Caki2 (cell line): ENCODE results near the gene LPCAT1. TPM values are rescaled to one million over a fixed set of nuclear protein-coding genes. Genes with fewer than 3 reads are reported as not detected.

Experiments
- DNase-seq: peaks from one replicate; pipeline ENCODE4 v3.0.0-alpha.2; 2015; ENCODE audit warnings: low read depth
- in situ Hi-C: cut with HindIII; loops from 2 replicates; pipeline ENCODE4 v1.10.0; 2016; ENCODE audit warnings: low sequenced_read_pairs, low pct_unique_long_range_greater_than_20kb, mixed read lengths
- total RNA-seq: library from RNA; depleted of rRNA; stranded (reverse); fragments of >200 nt; shearing (Covaris generic); gene quantifications from 2 replicates; pipeline ENCODE4 v1.2.3, GENCODE V29; 2014; ENCODE audit warnings: low replicate concordance

The LPCAT1 gene
- total RNA-seq, 1 experiment from 2014 or later, result 68.0 TPM

DNA sequence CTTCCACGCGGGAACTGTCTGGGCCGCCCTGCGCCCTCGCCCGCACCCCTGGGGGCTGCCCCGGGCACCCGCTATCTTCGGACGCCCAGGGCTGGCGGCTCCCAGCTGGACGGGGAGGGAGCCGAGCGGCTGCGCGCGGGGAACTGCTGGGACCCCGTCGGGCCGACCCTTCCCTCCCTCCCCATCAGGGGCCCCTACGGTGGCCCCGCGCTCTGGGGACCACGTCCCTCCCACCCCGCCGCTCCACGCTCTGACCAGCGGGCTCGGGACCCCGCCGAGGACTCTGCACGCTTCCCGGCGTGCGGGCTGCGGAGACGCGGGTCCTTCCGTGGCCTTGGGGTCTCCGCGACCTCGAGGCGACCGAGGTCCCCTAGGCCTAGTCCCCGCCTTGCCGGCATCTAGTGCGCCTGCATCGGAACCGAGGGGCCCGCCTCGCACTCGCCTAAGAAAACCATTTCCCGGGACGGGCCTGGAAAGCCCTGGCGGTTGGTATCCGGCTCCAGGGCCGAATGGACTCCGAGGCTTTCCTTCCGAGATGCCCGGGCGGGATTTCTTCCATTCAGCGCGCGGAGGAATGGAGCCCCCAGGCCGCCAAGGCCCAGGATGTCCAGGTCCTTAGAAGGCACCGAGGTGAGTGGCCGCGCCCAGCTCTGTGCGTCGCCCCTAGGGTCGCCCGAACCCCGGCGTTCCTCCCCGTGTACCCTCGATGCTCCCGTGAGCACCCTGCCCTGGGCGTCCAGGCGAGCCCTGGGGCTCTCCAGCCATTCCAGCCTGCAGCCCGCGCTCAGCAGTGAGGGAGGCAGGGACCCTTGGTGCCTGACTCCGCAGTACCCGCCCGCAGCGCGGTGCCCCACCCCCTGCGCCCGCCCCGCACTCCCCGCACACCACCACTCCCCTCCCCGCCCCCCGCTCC is 77.8 kb downstream of the LPCAT1 start:
- no peak for DNase-seq
- in situ Hi-C loops, result no loop called here

DNA sequence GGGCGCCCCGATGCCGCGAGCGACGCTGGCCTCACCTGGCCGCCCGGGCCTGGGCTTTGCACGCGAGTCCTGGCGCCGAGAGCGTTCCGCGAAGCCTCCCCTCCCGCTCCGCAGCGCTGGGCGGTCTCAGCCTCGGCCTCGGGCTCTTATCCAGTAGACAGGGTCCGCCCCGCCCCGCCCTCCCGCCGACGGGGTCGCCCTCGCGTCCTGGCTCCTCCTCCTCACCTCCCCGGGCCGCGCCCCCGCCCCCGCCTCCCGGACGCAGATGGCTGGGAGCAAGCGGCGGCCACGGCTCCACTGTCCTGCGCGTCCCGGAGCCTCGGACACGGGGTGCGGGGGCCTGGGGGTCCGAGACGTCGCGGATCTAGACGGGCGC is 78.5 kb downstream of the LPCAT1 start, which contains the start of gene SLC6A3:
SLC6A3 (minus strand) TSS at position 128 of the 376 bp plus-strand sequence. CDS start 2,243 bp downstream, outside the sequence.
- in situ Hi-C loops, result no loop called here
- no peak for DNase-seq

GRCh38 chr5:1444361-1445189 is 79.2 kb downstream of the LPCAT1 start:
- no peak for DNase-seq
- in situ Hi-C loops, result no loop called here

- no peak for DNase-seq
- in situ Hi-C loops, result no loop called here
These were observed 79.8 kb downstream of the LPCAT1 start for GRCh38 chr5:1443991-1444360.

DNA sequence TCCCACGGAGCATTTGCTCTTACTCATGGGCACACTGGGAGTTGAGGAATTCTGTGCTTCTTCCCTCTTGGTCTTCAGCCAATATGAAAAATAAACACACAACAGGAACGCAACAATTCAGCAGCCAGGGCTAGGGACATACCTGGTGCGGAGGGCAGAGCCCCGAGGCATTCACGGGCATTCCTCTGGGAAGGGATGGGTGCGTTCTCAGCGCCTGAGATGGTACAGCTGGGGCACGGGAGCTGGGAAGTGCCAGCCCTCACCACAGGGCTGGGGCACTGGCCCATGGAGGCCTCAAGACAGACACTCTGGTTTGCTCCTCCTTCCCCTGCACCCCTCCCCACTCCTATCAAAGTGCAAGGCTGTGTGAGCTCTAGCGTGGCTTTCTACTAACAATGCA is 80.6 kb downstream of the LPCAT1 start:
- no peak for DNase-seq
- in situ Hi-C loops, result no loop called here

DNA sequence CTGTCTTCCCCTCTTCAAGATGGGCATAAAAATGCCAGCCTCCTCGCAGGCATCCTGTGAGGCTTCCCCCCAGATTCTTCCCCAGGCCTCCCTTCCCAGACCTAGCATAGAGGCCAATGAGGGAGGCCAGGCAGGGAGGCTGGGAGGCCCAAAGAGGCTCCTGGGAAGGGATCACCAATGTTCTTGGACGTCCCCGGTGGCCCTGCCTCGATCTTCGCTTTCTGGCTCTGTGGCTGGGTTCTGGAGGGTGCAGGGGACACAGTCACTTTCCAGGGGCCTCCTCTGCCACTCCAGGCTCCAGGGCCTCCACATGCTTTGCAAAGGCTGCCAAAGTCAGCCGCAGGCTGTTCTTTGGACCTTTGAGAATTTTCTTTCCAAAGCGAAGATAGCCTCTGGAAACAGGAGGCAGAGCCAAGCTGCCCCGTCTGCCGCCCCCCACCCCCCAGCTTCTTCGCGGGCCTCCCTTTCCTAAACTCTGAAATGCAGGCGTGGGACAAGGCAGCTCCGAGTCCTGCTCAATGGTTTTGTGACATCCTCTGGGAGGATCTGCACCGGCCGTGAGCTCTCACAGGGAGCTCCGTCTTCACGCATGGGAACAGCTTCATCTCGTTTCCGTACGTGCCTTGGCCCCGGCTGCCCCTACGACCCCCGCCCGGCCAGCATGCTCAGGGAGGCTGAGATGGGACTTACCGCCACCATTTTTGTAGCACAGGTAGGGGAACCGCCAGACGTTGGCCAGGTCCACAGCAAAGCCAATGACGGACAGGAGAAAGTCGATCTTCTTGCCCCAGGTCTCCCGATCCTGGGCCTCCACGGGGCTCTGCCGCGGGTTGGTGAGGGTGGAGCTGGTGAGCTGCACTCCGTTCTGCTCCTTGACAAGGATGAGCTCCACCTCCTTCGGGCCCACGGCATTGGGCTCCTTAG is 81.3 kb downstream of the LPCAT1 start:
- in situ Hi-C loops, result no loop called here
- DNase-seq, result no peak

GRCh38 chr5:1441166-1441865 is 82.4 kb downstream of the LPCAT1 start:
- in situ Hi-C loops, result no loop called here
- no peak for DNase-seq

DNA sequence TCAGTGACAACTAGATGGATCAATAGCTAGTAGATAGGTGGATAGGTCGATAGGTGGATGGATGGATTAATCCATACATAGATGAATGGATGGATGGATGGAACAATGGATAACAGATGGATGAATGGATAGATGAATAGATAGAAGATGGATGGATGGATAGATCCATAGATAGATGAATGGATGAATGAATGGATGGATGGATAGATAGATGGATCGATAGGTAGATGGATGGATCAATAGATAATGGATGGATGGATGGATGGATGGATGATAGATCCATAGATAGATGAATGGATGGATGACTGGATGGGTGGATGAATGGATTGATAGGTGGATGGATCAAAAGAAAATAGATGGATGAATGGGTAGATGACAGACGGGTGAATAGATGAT is 83.7 kb downstream of the LPCAT1 start:
- DNase-seq, result no peak
- in situ Hi-C loops, result no loop called here

DNA sequence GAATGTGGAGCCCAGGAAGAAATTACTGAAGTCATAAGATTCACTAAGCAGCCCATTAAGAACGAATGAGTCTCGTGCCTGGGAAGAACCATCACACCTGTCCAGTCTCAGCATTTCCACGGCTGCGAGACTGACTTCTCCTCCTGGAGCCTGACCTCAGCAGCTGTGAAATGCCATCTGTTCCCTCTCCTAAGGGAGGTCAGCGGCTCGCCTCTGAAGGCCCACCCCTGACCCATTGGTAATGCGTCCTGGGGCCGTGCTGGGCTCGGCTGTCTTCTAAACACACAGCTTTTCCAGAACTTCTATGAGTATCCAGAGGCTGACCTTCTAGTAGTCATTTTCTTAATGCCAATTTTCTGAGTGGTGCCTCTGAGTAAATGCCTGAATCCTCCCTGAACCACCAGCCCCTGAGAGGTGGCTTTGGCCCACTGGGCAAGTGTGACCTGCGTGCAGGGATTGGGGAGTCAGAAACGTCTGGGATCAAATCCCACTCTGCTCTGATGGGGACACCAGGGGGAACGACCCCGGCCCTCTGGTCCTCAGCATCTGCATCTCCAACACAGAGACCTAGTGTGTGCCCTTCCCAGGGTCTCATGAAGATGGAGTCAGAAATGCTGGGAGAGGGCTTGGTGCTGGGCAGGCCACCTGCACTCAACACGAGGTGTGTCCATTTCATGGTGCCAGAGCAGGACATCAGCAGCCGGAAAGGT is 84.2 kb downstream of the LPCAT1 start:
- in situ Hi-C loops, result no loop called here
- DNase-seq, result no peak

GRCh38 chr5:1438871-1439270 is 84.9 kb downstream of the LPCAT1 start:
- in situ Hi-C loops, result no loop called here
- no peak for DNase-seq

DNA sequence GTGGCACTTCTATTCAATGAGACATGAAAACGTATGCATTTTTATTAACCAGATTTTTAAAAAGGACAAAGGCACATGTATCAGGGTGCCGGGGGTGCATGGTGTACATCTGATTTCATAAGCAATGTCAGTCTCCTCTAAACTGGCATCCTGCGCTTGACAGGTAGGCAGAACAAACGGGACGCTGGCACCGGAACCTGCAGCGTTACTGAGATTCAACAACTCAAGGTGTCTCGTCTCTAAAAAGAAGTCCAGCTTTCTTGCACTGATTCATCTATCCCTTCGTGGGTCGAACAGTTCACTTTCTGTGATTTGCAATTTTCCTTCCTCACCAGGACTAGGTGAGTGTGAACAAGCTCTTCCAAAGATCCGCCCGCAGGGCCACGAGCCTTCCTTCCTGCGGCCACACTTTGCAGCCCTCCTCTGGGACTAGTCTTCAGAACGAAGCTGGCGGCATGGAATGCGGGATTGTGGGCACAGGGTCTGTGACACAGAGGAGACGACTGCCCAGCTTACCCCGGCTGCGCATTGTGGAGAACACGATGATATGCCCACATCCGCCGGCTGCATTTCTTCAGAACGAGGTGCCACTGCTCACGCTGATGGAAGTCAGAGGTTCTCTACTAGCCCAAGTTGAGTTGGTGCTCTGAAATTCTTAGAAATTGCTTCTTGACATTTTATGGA is 85.7 kb downstream of the LPCAT1 start:
- in situ Hi-C loops, result no loop called here
- DNase-seq, result no peak

DNA sequence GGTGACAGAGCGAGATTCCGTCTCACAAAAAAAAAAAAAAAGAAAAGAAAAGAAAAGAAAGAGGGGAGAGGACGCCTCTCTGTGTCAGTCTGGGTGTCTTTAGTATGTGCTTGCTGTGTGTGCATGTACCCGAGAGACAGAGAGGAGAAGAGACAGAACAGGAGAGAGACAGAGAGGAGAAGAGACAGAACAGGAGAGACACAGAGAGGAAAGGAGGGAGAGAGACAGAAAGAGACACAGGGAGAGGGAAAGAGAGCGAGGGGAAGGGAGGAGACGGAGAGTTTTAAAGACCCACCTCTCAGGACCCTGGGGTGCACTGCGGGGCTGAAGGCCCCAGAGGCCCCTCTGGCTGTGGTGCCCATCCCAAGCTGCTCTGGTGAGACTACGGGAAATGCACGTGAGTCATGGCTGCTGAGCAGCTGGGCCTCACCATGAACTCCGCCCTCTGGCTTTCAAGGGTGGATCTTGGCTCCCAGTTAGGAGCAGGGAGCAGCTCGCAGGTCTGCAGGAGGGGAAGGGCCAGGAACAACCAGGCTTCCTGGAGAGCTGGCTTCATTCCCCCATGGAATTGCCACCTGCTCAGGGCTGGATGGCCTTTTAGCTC is 86.4 kb downstream of the LPCAT1 start:
- peak; percentile 19 for DNase-seq
- in situ Hi-C loops, result no loop called here

DNA sequence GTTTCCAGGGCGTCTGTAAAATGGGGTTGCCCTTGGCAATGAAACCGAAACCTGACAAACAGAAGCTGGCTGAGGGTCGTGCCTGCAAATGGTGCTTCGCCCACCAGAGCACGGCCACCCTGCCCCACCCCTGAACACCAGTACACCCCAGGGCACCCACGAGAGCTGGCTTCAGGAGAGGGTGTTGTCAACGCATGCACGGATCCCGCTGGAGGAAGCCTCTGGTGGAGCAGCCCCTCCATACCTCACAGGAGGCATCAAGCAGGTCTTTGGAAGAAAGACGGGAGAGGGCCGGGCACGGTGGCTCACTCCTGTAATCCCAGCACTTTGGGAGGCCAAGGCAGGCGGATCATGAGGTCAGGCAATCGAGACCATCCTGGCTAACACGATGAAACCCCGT is 87.1 kb downstream of the LPCAT1 start:
- DNase-seq, result no peak
- in situ Hi-C loops, result no loop called here

DNA sequence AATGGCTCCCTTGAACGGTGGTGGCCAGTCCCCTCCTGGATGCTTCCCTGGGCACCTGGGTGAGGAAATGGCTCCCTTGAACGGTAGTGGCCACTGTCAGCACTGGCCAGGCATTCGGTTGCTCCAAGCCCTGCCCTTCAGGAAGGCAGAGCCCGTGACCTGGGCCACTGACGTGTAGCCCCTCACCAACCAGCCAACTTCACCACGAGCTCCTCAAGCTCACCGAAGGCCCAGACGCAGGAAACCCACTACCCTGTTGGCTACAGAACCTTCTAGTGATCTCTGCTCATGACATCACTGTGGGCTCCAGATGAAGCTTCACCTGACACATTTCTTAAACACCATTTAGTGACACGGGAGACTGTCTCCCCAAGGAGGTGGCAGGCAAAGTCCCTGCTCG is 87.7 kb downstream of the LPCAT1 start:
- no peak for DNase-seq
- in situ Hi-C loops, result no loop called here

GRCh38 chr5:1435369-1435768 is 88.4 kb downstream of the LPCAT1 start:
- in situ Hi-C loops, result no loop called here

GRCh38 chr5:1432296-1432695 is 91.5 kb downstream of the LPCAT1 start:
- no peak for DNase-seq
- in situ Hi-C loops, result no loop called here

More at GRCh38 chr5:1435369-1435768, 88.4 kb downstream of the LPCAT1 start:
- DNase-seq, result no peak
